DOHH2 (cell line): ENCODE measurements around the gene MLST8.
"Not testable (repeated sequence)": the region's sequence is repeated elsewhere in the genome, so short reads cannot be mapped to it uniquely, and the experiment has no call there.

Experiments
- H3F3A ChIP-seq: fragments of 200-600 bp; sonication (generic), shearing (Covaris generic); 2 replicates; pipeline ENCODE4 v1.6.0; 2016; ENCODE audit warnings: antibody characterized with exemption, mild to moderate bottlenecking; ENCODE audit not compliant: control insufficient read depth, insufficient read depth
- H3K27ac ChIP-seq: fragments of 200-600 bp; sonication (generic); 2 replicates; pipeline ENCODE4 v1.5.1; 2014; ENCODE audit warnings: low read depth, mild to moderate bottlenecking, low read length, moderate library complexity
- H3K27me3 ChIP-seq: fragments of 200-600 bp; sonication (generic); 2 replicates; pipeline ENCODE4 v1.6.1; 2014; ENCODE audit warnings: mild to moderate bottlenecking, low read length, mixed read lengths; ENCODE audit not compliant: control insufficient read depth
- H3K36me3 ChIP-seq: fragments of 200-600 bp; sonication (generic); 2 replicates; pipeline ENCODE4 v1.6.1; 2014; ENCODE audit warnings: mild to moderate bottlenecking, low read length, moderate library complexity, mixed read lengths; ENCODE audit not compliant: control insufficient read depth
- H3K4me1 ChIP-seq: fragments of 200-600 bp; sonication (generic); 2 replicates; pipeline ENCODE4 v1.6.1; 2014; ENCODE audit warnings: mild to moderate bottlenecking, low read length, mixed read lengths; ENCODE audit not compliant: control insufficient read depth
- H3K4me2 ChIP-seq: fragments of 200-600 bp; sonication (generic); 2 replicates; pipeline ENCODE4 v1.6.0; 2014; ENCODE audit warnings: mild to moderate bottlenecking, low read length, moderate library complexity
- H3K4me3 ChIP-seq: fragments of 200-600 bp; sonication (generic); 2 replicates; pipeline ENCODE4 v1.5.1; 2014; ENCODE audit warnings: mild to moderate bottlenecking, low read length, mixed read lengths
- H3K79me2 ChIP-seq: fragments of 200-600 bp; sonication (generic); 2 replicates; pipeline ENCODE4 v1.6.1; 2014; ENCODE audit warnings: mild to moderate bottlenecking, low read length, mixed read lengths; ENCODE audit not compliant: control insufficient read depth
- H3K9me2 ChIP-seq: fragments of 200-600 bp; sonication (generic); replicated peaks from 2 replicates; pipeline ENCODE4 v1.6.1; 2014; ENCODE audit warnings: mild to moderate bottlenecking, low read length, mixed read lengths; ENCODE audit not compliant: control insufficient read depth
- H3K9me3 ChIP-seq: fragments of 200-600 bp; sonication (generic); 2 replicates; pipeline ENCODE4 v1.6.1; 2014; ENCODE audit warnings: antibody characterized with exemption, low read length, mixed read lengths; ENCODE audit not compliant: control insufficient read depth, insufficient read depth
- H4K20me1 ChIP-seq: fragments of 200-600 bp; sonication (generic); 2 replicates; pipeline ENCODE4 v1.6.0; 2014; ENCODE audit warnings: low read depth, mild to moderate bottlenecking, antibody characterized with exemption, low read length, moderate library complexity; ENCODE audit not compliant: control insufficient read depth, insufficient read depth
- EZH2phosphoT487 ChIP-seq: fragments of 200-600 bp; sonication (generic); IDR thresholded peaks from 2 replicates; pipeline ENCODE4 v1.6.1; 2017; ENCODE audit warnings: borderline replicate concordance, mild to moderate bottlenecking, antibody characterized with exemption, low read length, moderate library complexity, mixed read lengths
- TF ChIP-seq, protein P1 (sequence below): fragments of 200-600 bp; sonication (generic); IDR thresholded peaks from one replicate; pipeline ENCODE4 v1.5.1; 2014; ENCODE audit warnings: antibody characterized with exemption, mild to moderate bottlenecking, low read depth, low read length; ENCODE audit not compliant: poor library complexity, severe bottlenecking

Gene MLST8

DNA sequence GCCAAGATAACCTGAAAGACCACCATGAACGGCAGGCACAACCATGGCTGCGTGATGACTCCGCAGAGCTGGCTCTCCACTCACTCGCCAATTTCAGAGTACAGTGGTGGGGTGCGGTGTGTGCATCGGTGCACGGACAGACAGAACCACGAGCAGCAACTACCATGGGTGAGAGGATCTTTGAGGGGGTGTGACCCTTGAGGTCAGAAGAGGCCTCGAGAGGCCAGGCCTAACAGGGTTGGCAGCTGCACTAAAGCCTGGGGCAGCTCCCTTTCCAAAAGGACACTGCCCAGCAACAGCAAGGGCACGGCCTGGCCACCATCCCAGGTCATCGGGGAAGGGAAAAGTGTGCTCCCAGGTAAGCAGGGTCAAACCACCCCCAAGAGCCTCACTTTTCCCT is 48.0 kb downstream of the MLST8 start:
- Histone ChIP-seq H3K9me2 (no peaks in the 10 kb centered on the region), H3K4me1 (peaks cover 27% of the 10 kb centered on the region), H3K9me3 (no peaks in the 10 kb centered on the region), H3K27ac (peak overlapping the region; percentile 68), H3K4me3 (no peak overlapping the region), H3K27me3 (no peaks in the 10 kb centered on the region), H4K20me1 (0 out of 2 replicates have a peak, but pooled peaks cover 9% of the 10 kb centered on the region), H3F3A (peaks cover 43% of the 10 kb centered on the region), H3K79me2 (peaks cover 44% of the 10 kb centered on the region), H3K36me3 (peaks cover 71% of the 10 kb centered on the region), H3K4me2 (no peak overlapping the region)
- TF ChIP-seq, protein P1, sequence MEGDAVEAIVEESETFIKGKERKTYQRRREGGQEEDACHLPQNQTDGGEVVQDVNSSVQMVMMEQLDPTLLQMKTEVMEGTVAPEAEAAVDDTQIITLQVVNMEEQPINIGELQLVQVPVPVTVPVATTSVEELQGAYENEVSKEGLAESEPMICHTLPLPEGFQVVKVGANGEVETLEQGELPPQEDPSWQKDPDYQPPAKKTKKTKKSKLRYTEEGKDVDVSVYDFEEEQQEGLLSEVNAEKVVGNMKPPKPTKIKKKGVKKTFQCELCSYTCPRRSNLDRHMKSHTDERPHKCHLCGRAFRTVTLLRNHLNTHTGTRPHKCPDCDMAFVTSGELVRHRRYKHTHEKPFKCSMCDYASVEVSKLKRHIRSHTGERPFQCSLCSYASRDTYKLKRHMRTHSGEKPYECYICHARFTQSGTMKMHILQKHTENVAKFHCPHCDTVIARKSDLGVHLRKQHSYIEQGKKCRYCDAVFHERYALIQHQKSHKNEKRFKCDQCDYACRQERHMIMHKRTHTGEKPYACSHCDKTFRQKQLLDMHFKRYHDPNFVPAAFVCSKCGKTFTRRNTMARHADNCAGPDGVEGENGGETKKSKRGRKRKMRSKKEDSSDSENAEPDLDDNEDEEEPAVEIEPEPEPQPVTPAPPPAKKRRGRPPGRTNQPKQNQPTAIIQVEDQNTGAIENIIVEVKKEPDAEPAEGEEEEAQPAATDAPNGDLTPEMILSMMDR = no peak
- no peak for TF ChIP-seq EZH2phosphoT487

DNA sequence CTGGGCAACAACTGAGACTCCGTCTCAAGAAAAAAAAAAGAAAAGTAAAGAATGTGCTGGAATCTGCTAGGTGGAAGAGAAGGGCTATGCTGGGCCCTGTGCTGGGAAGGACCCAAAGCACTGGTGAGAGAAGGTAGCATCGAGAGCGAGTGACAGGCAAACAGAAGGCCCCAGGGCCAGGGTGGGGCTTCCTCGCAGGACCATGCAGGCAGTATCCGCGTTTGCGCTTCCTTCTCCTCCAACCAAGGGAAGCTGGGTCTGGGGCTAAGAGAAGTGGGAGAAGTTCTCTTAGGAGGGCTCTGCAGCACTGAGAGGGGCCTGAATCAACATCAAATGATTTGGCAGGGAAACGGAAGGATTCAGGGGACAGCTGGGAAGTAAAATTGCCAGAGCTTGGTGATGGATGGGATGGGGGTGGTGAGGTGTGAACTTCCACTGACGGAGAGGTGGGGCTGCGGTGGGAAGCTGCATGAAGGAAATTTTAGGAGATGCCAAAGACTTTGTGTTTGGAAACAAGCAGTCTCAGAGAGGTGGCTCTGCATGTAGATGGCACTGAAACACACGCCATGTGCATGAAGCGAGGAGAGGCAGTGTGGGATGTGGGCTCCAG is 51.4 kb downstream of the MLST8 start:
- H3F3A ChIP-seq = peaks cover 51% of the 10 kb centered on the region

DNA sequence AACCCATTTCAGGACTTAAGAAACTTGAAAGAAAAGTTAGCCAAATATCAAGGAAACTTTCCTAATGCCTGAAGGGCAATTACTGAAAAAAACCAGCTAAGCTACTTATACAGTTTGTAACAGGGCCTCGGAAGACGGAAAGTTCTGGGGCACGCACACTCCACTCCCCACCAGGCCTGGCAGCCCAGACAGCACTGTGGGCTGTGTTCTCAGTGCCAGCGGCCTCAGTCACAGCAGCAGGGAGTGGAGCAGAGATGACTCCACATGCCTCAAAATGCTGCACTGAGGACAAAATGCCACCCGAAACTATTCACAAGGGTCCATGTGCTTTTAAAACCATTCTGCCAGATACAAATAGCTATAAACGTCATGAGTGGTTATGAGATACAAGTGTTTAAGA is 52.5 kb downstream of the MLST8 start:
- H4K20me1 ChIP-seq = peaks cover 8% of the 10 kb centered on the region; the same call in 1 of the 2 replicates
- H3K9me3 ChIP-seq = no peaks in the 10 kb centered on the region
- H3K36me3 ChIP-seq = peaks cover 95% of the 10 kb centered on the region
- no peak overlapping the region for H3K27ac ChIP-seq
- peaks cover 56% of the 10 kb centered on the region for H3K79me2 ChIP-seq
- H3K4me1 ChIP-seq = peaks cover 9% of the 10 kb centered on the region
- peaks cover 40% of the 10 kb centered on the region for H3F3A ChIP-seq
- no peak overlapping the region for H3K4me2 ChIP-seq
- H3K9me2 ChIP-seq = no peaks in the 10 kb centered on the region
- TF ChIP-seq, protein P1 = no peak
- no peak for TF ChIP-seq EZH2phosphoT487
- H3K4me3 ChIP-seq = no peak overlapping the region
- no peaks in the 10 kb centered on the region for H3K27me3 ChIP-seq

More for the DNA sequence above, 51.4 kb downstream of the MLST8 start:
- Histone ChIP-seq H3K4me1 (peaks cover 18% of the 10 kb centered on the region), H3K9me2 (no peaks in the 10 kb centered on the region), H3K9me3 (no peaks in the 10 kb centered on the region), H3K4me3 (no peak overlapping the region), H3K79me2 (peaks cover 48% of the 10 kb centered on the region), H4K20me1 (peaks cover 9% of the 10 kb centered on the region; the same call in 1 of the 2 replicates), H3K4me2 (no peak overlapping the region), H3K27me3 (no peaks in the 10 kb centered on the region), H3K36me3 (peaks cover 92% of the 10 kb centered on the region), H3K27ac (no peak overlapping the region)
- TF ChIP-seq EZH2phosphoT487 = no peak
- TF ChIP-seq, protein P1 = no peak

DNA sequence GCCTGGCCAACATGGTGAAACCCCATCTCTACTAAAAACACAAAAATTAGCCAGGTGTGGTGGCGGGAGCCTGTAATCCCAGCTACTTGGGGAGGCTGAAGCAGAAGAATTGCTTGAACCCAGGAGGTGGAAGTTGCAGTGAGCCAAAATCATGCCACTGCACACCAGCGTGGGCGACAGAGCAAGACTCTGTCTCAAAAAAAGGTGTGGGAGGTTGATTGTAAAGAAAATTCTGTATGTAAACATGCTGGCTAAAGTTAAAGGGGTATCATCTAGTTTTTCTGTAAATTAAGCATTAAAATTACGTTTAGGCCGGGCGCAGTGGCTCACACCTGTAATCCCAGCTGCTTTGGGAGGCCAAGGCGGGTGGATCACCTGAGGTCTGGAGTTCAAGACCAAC is 53.3 kb downstream of the MLST8 start:
- Histone ChIP-seq H3K36me3 (peaks cover 96% of the 10 kb centered on the region), H3K79me2 (peaks cover 65% of the 10 kb centered on the region), H4K20me1 (peaks cover 15% of the 10 kb centered on the region; the same call in 1 of the 2 replicates), H3F3A (peaks cover 32% of the 10 kb centered on the region)
- H3K4me1 ChIP-seq, H3K4me3 ChIP-seq, H3K9me2 ChIP-seq, H3K4me2 ChIP-seq, H3K27ac ChIP-seq, H3K9me3 ChIP-seq, H3K27me3 ChIP-seq: not testable (repeated sequence)
